ENCODE results near the gene ROR2.
"Not testable (repeated sequence)": the region's sequence is repeated elsewhere in the genome, so short reads cannot be mapped to it uniquely, and the experiment has no call there.

The ROR2 gene

GRCh38 chr9:91546574-91546973 is 403.5 kb downstream of the ROR2 start:
- no peak for DNase-seq

GRCh38 chr9:91541734-91542133 is 408.3 kb downstream of the ROR2 start:
- DNase-seq: no peak

DNA sequence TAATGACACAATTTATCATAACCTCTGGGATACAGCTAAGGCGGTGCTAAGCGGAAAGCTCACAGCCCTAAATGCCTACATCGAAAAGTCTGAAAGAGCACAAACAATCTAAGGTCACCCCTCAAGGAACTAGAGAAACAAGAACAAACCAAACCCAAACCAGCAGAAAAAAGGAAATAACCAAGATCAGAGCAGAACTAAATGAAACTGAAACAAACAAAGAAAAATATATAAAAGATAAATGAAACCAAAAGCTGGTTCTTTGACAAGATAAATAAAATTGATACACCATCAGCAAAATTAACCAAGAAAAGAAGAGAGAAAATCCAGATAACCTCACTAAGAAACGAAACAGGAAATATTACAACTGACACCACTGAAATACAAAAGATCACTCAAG is 409.5 kb downstream of the ROR2 start:
- not testable (repeated sequence) for DNase-seq

DNA sequence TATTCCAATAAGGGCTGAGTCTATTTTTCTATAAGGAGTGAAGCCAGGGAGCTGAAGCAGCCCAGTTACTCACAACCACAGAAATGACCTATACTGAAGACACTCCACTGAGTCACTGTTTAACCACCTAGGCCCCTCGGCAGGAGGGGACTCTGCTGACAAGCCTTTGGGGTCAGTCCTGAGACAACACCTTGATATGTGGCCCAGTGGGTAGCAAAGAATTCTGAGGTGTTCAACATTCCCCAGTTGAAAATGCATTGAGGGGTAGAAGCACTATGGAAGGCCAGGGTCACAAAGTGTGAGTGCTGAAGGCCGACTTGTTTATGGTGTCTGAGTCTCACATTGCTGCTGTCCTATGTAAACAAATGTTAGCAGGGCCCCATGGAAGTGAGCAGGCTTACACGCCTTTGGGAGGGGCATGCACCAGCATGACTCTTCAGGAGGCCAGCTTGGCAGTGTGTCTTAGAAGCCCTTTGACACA is 413.8 kb downstream of the ROR2 start:
- no peak for DNase-seq

DNA sequence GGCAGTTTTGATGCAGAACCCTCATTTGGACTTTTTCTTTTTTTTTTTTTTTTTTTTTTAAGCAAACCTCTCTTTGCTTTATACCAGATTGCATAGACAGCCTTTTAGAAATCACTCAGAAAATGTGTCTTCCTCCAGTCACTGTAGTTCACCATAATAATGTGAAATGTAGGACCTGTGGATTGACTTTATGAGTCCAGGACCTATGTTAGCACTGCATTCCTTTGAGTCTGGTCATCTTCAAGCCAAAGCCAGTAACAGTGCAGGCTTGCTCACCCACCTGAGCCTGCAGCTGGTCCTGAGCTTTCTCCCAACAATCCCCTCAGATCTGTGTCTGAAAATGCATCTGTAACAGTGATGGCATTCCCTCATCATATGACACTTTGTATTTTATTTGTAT is 415.7 kb downstream of the ROR2 start:
- DNase-seq: no peak

- DNase-seq: no peak
These were observed 416.6 kb downstream of the ROR2 start for GRCh38 chr9:91533382-91533781.

GRCh38 chr9:91532325-91532724 is 417.7 kb downstream of the ROR2 start:
- DNase-seq: no peak

GRCh38 chr9:91530829-91531228 is 419.2 kb downstream of the ROR2 start:
- no peak for DNase-seq

GRCh38 chr9:91522481-91522880 is 427.5 kb downstream of the ROR2 start:
- DNase-seq: no peak

DNA sequence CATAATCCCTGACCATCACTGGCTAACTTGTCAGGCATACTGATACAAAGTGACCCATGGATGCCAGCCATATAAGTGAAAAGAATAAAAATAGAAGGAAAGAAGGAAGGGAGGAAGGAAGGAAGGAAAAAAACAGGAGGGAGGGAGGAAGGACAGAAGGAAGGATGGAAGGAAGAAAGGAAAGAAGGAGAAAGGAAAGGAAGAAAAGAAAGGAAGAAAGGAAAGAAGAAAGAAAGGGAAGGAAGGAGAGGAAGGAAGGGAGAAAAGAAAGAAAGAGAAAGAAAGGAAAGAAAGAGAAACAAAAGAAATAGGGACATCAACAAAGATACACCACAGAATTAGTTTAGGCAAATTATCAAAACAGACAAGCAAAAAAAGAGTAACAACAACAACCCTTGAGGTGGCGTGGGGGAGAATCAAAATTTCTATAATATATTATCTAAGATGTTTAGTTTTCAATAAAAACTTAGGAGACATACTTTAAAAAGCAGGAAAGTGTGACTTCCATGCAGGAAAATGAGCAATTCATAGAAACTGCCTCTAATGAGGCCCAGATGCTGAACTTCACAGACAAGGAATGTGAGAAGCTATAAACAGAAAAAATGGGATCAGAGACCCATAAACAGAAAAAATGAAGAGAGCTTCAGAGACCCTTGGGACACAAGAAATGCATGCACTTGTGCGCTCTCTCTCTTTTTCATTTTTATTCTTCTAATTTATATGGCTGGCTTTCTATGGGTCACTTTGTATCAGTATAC is 430.3 kb downstream of the ROR2 start:
- DNase-seq: no peak

DNA sequence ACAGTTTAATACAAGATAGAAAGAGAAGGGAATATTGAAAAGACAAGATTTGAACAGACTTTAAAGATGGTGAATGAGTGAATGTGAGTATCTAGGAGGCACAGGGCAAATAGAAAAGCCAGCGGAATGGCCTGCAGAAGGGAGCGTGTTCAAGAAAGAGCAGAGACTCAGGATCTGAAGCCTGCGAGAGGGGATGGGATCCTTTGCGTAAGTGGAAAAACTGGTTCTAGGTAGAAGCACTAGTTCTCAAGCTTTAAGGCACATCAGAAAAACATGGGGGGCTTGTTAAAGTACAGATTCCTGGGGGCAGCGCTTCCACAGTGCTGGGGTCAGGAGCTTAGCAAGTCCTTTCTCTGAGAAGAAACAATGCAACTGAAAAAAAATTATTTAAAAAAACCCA is 431.6 kb downstream of the ROR2 start:
- DNase-seq: no peak

DNA sequence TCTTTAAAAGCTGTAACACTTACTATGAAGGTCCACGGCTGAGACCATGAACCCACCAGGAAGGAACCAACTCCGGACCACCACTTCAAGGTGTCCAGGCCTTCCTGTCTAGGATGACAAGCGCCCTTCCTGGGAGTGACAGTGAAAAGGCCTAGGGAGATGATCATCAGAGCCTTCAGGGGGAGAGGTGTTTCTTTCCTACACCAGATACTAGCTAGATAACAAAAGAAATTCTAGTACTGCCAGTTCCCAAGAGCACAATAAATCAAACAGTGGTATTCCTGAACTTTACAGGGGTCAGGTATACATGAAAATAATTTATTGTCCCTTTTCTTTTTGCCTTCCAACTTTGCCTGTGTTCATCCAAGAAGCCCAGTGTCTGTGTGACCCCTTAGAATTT is 432.2 kb downstream of the ROR2 start:
- DNase-seq: no peak

GRCh38 chr9:91517332-91517731 is 432.7 kb downstream of the ROR2 start:
- DNase-seq: not testable (repeated sequence)

GRCh38 chr9:91516777-91517176 is 433.3 kb downstream of the ROR2 start:
- no peak for DNase-seq

DNA sequence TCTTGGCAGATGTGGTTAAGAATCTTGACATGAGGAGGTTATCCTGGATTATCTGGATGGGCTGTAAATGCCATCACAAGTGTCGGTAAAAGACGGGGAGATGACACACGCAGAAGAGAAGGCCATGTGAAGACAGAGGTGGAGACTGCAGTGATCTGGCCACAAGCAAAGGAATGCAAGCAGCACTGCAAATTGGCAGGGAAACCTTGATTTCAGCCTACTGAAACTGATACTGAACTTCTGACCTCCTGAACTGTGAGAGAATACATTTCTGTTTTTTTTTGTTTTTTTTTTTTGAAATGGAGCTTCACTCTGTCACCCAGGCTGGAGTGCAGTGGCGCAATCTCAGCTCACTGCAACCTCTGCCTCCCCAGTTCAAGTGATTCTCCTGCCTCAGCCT is 433.9 kb downstream of the ROR2 start:
- no peak for DNase-seq

DNA sequence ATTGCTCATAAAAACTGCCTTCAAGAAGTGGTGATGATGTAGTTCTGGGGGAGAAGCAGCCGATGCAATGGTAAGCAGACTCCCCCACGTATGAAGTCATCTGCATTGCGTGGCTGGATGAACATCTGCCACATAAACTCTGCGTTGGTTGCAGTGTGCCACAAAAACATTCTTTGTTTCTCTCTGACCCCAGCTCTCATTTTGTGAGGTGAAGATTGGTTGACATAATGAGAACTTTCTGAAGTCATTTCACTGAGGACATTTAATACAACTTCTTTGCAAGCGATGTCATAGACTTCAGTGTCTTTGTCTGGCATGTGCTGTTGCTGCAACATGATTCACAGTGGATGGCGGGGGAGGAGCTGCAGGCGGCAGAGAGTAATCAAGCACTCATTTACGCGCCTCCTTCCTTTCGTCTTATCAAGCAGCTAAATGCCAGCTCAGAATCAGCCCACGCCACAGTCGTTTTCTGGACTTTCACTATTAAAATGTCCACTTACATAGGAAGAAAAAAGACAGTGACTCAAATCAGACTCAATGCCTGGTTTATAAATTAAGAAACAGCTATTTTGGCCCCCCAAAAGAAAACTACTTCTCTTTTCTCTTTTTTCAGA is 434.8 kb downstream of the ROR2 start:
- no peak for DNase-seq
